Measurements from ENCODE around the gene SRD5A1. TPM values are rescaled to one million over a fixed set of nuclear protein-coding genes. Genes with fewer than 3 reads are reported as not detected.
A peak's percentile ranks its signal among the peaks of the same experiment; 100 is the strongest.

SRD5A1 gene
- polyA plus RNA-seq, 2 of the 4 experiments (the other 2 are of a cell fraction), result 9.7 to 25.4 TPM

DNA sequence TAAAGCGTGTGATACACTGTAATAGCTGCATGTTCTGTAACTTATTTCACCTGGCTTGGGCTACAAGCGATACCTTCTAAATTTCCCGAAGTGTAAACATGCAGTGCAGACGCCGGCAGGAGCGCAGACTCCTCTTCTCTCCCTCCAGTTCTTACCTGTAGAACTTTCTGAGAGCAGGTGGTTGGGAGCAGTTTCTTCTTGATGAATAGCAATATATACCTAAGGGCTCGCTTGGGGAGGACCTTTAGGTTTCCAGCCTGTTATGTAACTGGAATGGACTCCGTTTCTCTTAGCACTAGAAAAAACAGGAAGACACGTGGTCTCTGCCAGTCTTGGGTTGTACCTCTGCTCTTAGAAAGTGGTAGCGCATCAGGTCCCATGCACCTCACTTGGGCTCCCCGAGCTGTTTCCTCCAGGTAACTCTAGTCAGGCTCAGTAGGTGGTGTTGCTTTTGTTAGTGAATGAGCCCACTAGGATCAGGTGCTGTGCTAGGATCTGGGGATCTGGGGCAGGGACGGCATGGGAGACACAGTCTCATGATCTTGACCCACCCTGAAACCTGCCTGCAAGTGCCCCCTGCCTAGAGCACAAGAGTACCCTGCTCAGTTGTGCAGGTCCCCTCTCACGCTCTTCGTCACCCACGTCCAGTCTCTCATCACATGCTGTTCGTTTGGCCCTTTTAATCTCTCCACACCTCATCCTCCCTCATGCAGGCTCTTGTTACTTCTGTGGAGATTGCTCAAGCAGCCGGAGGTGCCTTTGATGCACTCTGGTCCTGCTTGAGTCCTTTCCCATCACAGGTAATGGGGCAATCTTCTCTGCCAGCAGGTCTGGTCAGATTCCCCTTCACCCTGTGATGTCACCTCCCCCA, 82.8 kb downstream of the SRD5A1 start:
- H3K27ac ChIP-seq, result no peak overlapping the region
- WGBS (ENCODE audit: missing lambda C conversion rate), result 82% methylated on average over 17 of the region's 17 CpGs

GRCh38 chr5:6716629-6717149, 83.4 kb downstream of the SRD5A1 start:
- ChIA-PET CTCF (interaction anchor here (1.0 to 1.4 kb wide), 2 partner anchors 10 to 29 kb away, joined by 3 read pairs; no protein-coding TSS in a partner anchor), POLR2A (no interaction called here)
- ATAC-seq (no peak), DNase-seq (ENCODE audit: low read depth in 1 of 2, low spot score in 1 of 2) (no peak), FAIRE-seq (no peak)
- Histone ChIP-seq H3K4me2 (peak overlapping the region; percentile 89), H3K4me3 (no peak overlapping the region), H3K9me3 (no peaks in the 10 kb centered on the region), H3K27ac (no peak overlapping the region), H3K4me1 (peaks cover 34% of the 10 kb centered on the region)
- TF ChIP-seq KDM5A (IDR thresholded peaks at IDR 0.05) (no peak), JUN (IDR thresholded peaks at IDR 0.05) (no peak), HOXA7 (CRISPR knock-in tag; IDR thresholded peaks at IDR 0.05) (no peak), POLR2AphosphoS2 (conservative IDR thresholded peaks at IDR 0.05; ENCODE audit: low read length) (no peak), HDAC2 (IDR thresholded peaks at IDR 0.05) (no peak), TFCP2L1 (CRISPR knock-in tag; IDR thresholded peaks at IDR 0.05) (no peak), HES2 (IDR thresholded peaks at IDR 0.05) (no peak), BCL3 (IDR thresholded peaks at IDR 0.05) (no peak), PHF8 (IDR thresholded peaks at IDR 0.05; ENCODE audit: borderline replicate concordance, low read depth) (no peak), KDM1A (IDR thresholded peaks at IDR 0.05; ENCODE audit: low read depth) (no peak), MYC (IDR thresholded peaks at IDR 0.05; ENCODE audit: borderline replicate concordance, low read length) (no peak), RARB (CRISPR knock-in tag; IDR thresholded peaks at IDR 0.05) (no peak), EHMT2 (IDR thresholded peaks at IDR 0.05; ENCODE audit: low read depth) (no peak), POLR2A (IDR thresholded peaks at IDR 0.05; ENCODE audit: low read length) (no peak), NPAS2 (CRISPR knock-in tag; IDR thresholded peaks at IDR 0.05; ENCODE audit: borderline replicate concordance) (no peak)
- WGBS (ENCODE audit: missing lambda C conversion rate), result 94% methylated on average over 4 of the region's 4 CpGs

More for the DNA sequence above, 82.8 kb downstream of the SRD5A1 start:
- H3K4me3 ChIP-seq, result peak overlapping the region; percentile 78
- ChIA-PET POLR2A (no interaction called here), CTCF (interaction anchor here (1.0 kb wide), 1 partner anchor 11 kb away, joined by 3 read pairs; no protein-coding TSS in a partner anchor)
- FAIRE-seq, result no peak
- H3K4me2 ChIP-seq, result peak overlapping the region; percentile 89
- no peak for TF ChIP-seq NFE2L2 (conservative IDR thresholded peaks at IDR 0.05; ENCODE audit: low read length)
- no peak for TF ChIP-seq EHMT2 (IDR thresholded peaks at IDR 0.05; ENCODE audit: low read depth)
- no peak for TF ChIP-seq MYC (IDR thresholded peaks at IDR 0.05; ENCODE audit: borderline replicate concordance, low read length)
- H3K9me3 ChIP-seq, result no peaks in the 10 kb centered on the region
- H3K4me1 ChIP-seq, result peaks cover 30% of the 10 kb centered on the region
- no peak for DNase-seq (ENCODE audit: low read depth in 1 of 2, low spot score in 1 of 2)
- no peak for ATAC-seq

- TF ChIP-seq, protein P1, sequence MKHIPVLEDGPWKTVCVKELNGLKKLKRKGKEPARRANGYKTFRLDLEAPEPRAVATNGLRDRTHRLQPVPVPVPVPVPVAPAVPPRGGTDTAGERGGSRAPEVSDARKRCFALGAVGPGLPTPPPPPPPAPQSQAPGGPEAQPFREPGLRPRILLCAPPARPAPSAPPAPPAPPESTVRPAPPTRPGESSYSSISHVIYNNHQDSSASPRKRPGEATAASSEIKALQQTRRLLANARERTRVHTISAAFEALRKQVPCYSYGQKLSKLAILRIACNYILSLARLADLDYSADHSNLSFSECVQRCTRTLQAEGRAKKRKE (CRISPR knock-in tag; IDR thresholded peaks at IDR 0.05; ENCODE audit: low read depth), result no peak
- TF ChIP-seq ZSCAN20 (CRISPR knock-in tag; IDR thresholded peaks at IDR 0.05) (no peak), RAD21 (conservative IDR thresholded peaks at IDR 0.05 in 1 of 2, IDR thresholded peaks at IDR 0.05 in 1 of 2) (no peak), EHF (CRISPR knock-in tag; IDR thresholded peaks at IDR 0.05) (no peak), FOXS1 (CRISPR knock-in tag; IDR thresholded peaks at IDR 0.05) (no peak)
- ChIA-PET POLR2A (no interaction called here), CTCF (interaction anchor here (1.0 to 1.4 kb wide), 2 partner anchors 9 to 28 kb away, joined by 3 read pairs; no protein-coding TSS in a partner anchor)
- H3K27ac ChIP-seq, result no peak overlapping the region
- H3K4me3 ChIP-seq, result no peak overlapping the region
- no peaks in the 10 kb centered on the region for H3K9me3 ChIP-seq
- peak overlapping the region; percentile 89; the same call in 1 of the 3 replicates for H3K4me2 ChIP-seq
- no peak for FAIRE-seq
- no peak for ATAC-seq
- DNase-seq (ENCODE audit: low read depth in 1 of 2, low spot score in 1 of 2), result no peak
- peaks cover 39% of the 10 kb centered on the region for H3K4me1 ChIP-seq
Measured at GRCh38 chr5:6717247-6717646, 84.0 kb downstream of the SRD5A1 start.

Measured in A549 (cell line).